8988T (cell line): Measurements from ENCODE around the gene LIN28B.

Experiments used
- DNase-seq: peaks from one replicate; pipeline ENCODE4 v3.0.0; 2011

The LIN28B gene

GRCh38 chr6:105120570-105120969, 163.7 kb downstream of the LIN28B start:
- no peak for DNase-seq

- DNase-seq, result no peak
Measured at GRCh38 chr6:105121981-105122380, 165.1 kb downstream of the LIN28B start.

GRCh38 chr6:105122717-105123116, 165.8 kb downstream of the LIN28B start:
- no peak for DNase-seq
